GM12865 (cell line): ENCODE measurements around the gene ABCG2.

Experiments
- DNase-seq: peaks from one replicate; pipeline ENCODE4 v3.0.0; 2010; ENCODE audit warnings: low read depth
- H3K4me3 ChIP-seq: 2 replicates; pipeline ENCODE4 v1.5.1; 2011; ENCODE audit warnings: mild to moderate bottlenecking, low read depth, low read length, control low read depth
- CTCF ChIP-seq: IDR thresholded peaks from 2 replicates; pipeline ENCODE4 v1.5.1; 2011; ENCODE audit warnings: low read length, control low read depth, low read depth, inconsistent platforms; ENCODE audit not compliant: insufficient read depth; ENCODE audit errors: missing control alignments

ABCG2 gene

GRCh38 chr4:88143504-88143903, 14.9 kb downstream of the ABCG2 start:
- no peak for TF ChIP-seq CTCF
- H3K4me3 ChIP-seq, result no peak overlapping the region

GRCh38 chr4:88138561-88138960, 19.9 kb downstream of the ABCG2 start:
- TF ChIP-seq CTCF, result no peak
- DNase-seq, result no peak

More at GRCh38 chr4:88143504-88143903, 14.9 kb downstream of the ABCG2 start:
- no peak for DNase-seq

GRCh38 chr4:88137112-88137511, 21.3 kb downstream of the ABCG2 start:
- TF ChIP-seq CTCF, result no peak
- DNase-seq, result no peak
- no peak overlapping the region for H3K4me3 ChIP-seq

More at GRCh38 chr4:88138561-88138960, 19.9 kb downstream of the ABCG2 start:
- no peak overlapping the region for H3K4me3 ChIP-seq

- TF ChIP-seq CTCF, result no peak
- H3K4me3 ChIP-seq, result no peak overlapping the region
- DNase-seq, result no peak
Observed at GRCh38 chr4:88136249-88136648, 22.2 kb downstream of the ABCG2 start.

- no peak overlapping the region for H3K4me3 ChIP-seq
- no peak for TF ChIP-seq CTCF
- DNase-seq, result no peak
Observed at GRCh38 chr4:88135356-88135663, 23.1 kb downstream of the ABCG2 start.

- no peak for TF ChIP-seq CTCF
- H3K4me3 ChIP-seq, result no peak overlapping the region
- DNase-seq, result no peak
Observed at GRCh38 chr4:88134536-88135355, 23.7 kb downstream of the ABCG2 start.

GRCh38 chr4:88134111-88134510, 24.3 kb downstream of the ABCG2 start:
- DNase-seq, result no peak
- no peak overlapping the region for H3K4me3 ChIP-seq
- TF ChIP-seq CTCF, result no peak
